NCI-H187 (cell line): Measurements from ENCODE around the gene FGL2.
"Not testable (repeated sequence)": the region's sequence is repeated elsewhere in the genome, so short reads cannot be mapped to it uniquely, and the experiment has no call there.

Source experiments
- DNase-seq, 2 experiments: peaks; one replicate each; lab custom pipeline; 2025; lab: John Stamatoyannopoulos, UW

The FGL2 gene

DNA sequence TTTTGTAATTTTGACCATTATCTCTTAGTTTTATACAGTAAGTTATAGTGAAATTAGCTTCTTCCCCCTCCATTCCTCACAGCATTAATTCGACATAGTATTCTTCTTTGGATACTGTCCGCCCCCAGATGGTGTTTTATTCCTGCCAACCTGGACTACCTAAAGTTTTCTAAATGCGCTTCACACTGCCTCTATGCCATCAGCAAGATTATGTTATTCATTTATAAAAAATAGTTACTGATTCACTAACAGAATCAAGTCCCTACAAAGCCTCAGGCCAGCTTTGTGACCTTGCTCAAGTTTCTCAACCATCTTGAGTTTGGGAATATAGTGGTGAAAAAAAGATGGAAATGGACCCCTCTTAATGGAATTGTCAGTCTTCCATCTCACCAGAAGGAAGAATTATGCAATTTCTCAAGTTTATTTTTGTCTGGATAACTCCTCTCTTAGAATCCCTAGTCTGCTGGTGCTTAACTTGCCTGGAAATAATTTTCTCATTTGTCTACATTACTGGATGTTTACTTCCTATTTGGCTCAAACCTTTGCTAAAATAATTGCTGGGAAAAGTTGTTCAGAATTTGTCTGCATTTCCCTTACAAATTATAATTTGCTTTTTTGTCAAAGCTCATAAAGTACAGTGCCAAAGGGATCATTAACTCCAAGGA is 16.7 kb upstream of the FGL2 start:
- DNase-seq: no peak

DNA sequence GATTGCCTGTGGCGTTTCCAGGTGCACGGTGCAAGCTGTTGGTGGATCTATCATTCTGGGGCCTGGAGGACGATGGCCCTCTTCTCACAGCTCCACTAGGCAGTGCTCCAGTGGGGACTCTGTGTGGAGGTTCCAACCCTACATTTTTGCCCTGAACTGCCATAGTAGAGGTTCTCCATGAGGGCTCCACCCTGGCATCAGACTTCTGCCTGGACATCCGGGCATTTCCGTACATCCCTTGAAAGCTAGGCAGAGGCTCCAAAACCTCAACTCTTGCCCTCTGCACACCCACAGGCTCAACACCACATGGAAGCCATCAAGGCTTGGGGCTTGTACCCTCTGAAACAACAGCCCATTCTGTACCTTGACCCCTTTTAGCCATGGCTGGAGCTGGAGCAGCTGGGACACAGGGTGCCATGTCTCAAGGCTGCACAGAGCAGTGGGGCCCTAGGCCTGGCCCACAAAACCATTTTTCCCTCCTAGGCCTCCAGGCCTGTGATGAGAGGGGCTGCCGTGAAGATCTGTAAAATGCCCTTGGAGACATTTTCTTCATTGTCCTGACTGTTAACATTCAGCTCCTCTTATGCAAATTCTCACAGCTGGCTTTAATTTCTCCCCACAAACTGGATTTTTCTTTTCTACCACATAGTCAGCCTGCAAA is 10.0 kb upstream of the FGL2 start:
- no peak for DNase-seq

GRCh38 chr7:77208416-77208815 is 8.8 kb upstream of the FGL2 start:
- DNase-seq: no peak

GRCh38 chr7:77205706-77206105 is 6.1 kb upstream of the FGL2 start:
- DNase-seq: no peak

DNA sequence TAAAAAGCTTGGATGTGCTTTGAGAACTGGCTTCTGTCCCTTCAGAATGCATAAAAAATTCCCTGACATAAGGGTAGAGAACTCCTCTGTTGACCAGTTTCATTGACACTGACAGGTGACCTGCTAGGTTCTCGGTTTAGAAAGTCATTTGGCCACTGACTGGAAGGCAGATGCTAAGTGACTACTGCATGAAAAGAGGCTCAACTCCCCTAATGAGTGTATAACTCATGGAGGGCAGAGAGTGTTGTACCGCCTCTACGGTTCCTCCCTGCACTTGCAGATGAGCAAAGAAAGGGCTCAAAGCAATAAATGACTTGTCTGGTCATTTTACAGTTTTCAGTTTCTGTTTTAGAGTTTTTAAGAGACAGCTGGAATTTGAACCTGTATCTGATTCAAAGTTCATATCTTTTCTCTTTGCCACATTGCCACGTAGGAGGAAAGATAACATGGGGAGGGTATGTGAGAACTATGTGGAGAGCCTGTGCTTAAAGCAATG is 2.9 kb upstream of the FGL2 start:
- no peak for DNase-seq

DNA sequence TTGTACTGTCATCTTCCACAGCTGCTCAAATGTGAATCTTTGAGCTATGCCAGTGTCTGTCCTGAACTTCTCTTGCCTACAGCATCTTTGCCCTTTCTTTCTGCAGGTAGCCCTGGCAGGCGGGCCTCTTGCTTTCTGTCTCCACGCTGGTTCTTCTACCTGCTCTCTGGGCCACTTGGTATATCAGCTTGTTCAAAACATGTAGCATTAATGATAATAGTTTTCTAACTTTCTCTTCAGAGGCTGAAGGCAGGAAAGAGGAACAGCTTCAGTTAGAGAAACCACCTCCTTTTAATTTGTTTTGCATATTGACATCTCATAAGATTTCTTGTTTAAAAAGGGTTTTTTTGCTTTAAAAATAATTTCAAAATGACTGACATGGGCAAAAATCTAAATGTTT is 923 bp upstream of the FGL2 start:
- DNase-seq: no peak

DNA sequence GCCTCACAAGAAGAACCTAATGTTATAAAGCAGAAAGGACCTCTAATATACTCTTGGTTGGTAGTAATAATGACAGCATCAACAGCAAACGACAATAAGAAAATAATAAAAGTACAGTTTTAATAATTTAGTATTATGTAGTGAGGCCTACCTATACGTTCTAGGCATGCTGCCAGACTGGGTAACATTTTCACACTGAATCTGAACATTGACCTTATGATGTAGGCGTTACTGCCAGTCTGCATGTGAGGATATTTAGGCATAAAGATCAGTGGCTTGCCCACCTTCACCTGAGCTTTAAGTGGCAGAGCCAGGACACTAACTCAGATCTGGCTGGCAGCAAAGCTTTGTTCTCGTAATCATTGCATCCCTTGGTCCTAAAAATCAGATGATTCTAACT is 2.5 kb downstream of the FGL2 start:
- DNase-seq: no peak

DNA sequence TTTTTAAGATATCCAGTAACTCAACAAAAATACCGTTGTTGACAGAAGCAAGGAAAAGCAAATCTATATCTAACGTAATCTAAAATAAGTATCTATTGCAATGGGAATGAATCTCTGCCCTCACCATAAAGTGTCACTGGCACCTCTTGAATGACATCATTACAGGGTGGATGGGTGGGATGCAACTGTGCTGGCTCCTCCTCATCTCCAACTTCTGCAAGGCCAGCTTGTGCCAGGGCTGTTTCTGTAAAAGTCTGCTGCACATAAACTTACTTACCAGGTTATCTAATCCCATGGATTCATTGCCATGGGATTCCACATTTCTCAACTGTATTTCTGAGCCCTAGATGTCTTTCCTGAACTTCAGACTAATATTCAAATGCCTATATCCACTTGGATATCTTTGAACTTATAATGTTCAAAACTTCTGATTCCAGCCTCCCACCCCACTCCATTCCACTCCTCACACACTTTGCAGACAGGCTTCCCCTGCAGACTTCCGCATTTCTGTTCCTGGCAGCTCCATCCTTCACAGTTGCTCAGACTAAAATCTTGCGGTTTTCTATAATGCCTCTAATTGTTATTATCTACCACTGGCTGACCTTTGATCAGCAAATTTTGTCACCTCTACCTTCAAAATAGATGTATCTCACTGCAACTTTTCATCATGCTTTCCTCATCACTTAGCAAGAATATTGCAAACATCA is 10.7 kb downstream of the FGL2 start:
- no peak for DNase-seq

DNA sequence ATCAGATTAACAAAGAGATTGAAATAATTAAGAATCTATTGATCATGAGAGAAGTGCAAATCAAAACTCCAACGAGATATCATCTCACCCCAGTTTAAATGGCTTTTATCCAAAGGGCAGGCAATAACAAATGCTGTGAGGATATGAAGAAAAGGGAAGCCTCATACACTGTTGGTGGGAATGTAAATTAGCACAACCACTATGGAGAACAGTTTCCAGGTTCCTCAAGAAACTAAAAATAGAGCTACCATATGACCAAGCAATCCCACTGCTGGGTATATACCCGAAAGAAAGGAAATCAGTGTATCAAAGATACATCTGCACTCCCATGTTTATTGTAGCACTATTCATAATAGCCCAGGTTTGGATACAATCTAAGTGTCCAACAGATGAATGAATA is 13.8 kb downstream of the FGL2 start:
- DNase-seq: no peak

- no peak for DNase-seq
Measured at GRCh38 chr7:77184990-77185389, 14.6 kb downstream of the FGL2 start.

DNA sequence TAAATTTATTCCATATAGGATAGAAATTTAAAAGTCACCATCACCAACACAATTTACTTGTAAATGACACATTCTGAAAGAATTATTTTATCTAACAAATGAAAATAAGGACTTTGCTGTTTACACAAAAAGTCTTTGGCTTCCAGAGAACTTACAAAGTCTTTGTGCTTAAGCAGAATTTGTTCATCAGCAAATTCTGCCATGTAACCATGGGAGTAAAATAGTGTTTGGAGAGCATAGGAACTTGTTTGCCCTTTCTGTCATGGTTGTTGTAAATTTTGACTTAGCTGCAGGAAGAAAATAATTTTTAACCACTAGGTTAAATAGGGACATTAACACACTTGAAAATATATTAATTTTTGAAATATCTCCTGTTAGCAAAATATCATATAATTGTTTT is 15.2 kb downstream of the FGL2 start:
- no peak for DNase-seq

GRCh38 chr7:77182261-77182660 is 17.4 kb downstream of the FGL2 start:
- no peak for DNase-seq

GRCh38 chr7:77181734-77182133 is 17.9 kb downstream of the FGL2 start:
- no peak for DNase-seq

DNA sequence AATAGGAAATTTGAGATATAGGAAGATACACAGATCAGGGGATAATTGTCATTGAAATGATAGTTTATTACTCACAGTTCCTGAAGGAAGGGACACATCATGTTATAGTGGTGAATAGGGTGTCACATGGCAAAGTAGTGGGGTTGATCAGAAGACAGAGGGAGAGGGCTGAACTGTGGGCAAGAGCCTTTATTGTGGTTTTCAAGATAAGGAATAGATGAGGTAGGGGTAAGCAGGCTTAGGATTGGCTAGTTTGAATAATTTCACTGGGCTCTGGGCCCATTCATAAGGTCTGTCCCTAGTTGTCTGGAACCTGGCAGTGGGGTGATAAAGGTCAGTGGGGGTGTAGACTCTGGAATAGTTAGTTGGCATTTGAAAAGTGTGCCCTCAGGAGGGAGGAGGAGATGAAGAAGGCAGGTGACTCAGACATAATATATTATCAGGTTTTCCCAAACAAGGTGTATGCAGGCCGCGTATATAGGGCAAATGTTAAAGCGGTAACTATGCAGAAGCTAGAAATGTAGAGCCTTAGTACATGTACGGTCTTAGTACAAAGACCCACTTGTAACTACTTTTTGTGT is 18.5 kb downstream of the FGL2 start:
- DNase-seq: no peak

GRCh38 chr7:77178024-77178423 is 21.6 kb downstream of the FGL2 start:
- not testable (repeated sequence) for DNase-seq

- DNase-seq: not testable (repeated sequence)
Measured at GRCh38 chr7:77177321-77177904, 22.2 kb downstream of the FGL2 start.

DNA sequence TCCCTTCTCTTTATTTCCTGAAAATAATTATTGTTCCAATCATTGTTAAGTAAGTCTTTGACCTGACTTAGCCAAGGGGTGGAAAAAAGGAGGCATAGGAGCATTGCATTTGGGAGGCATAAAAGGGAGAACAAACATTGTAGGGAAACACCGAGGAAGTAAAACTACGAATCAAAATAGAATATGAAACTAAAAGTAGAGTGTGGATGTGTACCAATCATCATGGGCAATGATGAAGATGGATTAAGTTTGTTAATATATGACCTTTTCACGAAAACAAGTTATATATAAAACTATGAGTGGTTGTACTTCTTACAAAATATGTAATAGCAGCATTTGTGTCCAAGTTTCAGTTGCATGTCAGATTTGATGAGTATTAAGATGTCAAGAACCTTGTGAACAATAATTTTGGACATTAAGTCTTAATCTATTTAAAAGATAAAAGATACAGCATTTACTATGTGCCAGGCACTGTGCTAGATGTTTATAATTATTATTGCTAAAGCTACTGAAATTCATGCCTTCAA is 24.3 kb downstream of the FGL2 start:
- not testable (repeated sequence) for DNase-seq

DNA sequence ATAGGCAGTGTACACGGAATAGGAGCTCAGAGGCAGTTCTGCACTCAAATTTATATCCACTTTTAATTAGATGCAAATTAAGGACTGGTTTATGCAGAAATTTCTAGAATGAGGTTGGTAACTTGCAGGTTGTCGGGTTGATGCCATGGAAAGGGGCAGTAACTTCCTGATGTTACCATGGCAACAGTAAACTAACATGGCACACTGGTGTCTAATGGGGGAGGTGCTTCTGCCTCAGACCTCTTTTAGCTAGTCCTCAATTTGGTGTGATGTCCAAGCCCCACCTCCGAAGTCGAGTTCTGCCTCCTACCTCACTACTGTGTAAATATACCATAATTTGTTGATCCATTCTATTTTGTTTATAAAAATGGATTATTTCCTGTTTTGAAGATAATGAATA is 25.2 kb downstream of the FGL2 start:
- not testable (repeated sequence) for DNase-seq

- not testable (repeated sequence) for DNase-seq
Measured at GRCh38 chr7:77172437-77173172, 27.0 kb downstream of the FGL2 start.

- DNase-seq: not testable (repeated sequence)
Measured at GRCh38 chr7:77171073-77171472, 28.5 kb downstream of the FGL2 start.

DNA sequence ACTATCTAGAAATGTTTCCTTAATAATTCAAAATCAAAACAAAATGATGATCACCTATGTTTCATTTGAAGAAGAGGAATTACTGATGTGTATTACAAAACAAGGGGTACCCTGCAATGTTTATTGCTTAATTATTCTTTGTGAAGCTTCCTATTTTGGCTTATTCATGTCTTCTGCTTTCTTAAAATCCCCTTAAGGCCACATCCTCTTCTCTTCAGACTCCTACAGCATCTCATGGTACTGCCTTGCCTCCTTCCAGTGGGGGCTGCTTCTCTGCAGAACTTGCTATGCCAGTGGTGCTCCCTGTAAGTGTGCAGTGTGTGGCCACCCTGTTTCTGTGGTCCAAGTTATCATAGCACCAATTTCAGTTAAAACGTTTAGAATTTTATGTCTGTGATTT is 42.2 kb downstream of the FGL2 start:
- no peak for DNase-seq
